BE2C (cell line): ENCODE results near the gene BCL2A1.

Source experiments
- DNase-seq: peaks from one replicate; pipeline ENCODE4 v3.0.0-alpha.2; 2020
- H3K27me3 ChIP-seq: fragments of 250-450 bp; sonication (Bioruptor Pico); 2 replicates; pipeline ENCODE4 v1.5.1; 2020; ENCODE audit warnings: mild to moderate bottlenecking
- H3K36me3 ChIP-seq: fragments of 250-450 bp; sonication (Bioruptor Pico); 2 replicates; pipeline ENCODE4 v1.5.1; 2020; ENCODE audit warnings: mild to moderate bottlenecking
- H3K4me1 ChIP-seq: fragments of 250-450 bp; sonication (Bioruptor Pico); 2 replicates; pipeline ENCODE4 v1.5.1; 2020
- H3K4me3 ChIP-seq: 2 replicates; pipeline ENCODE4 v1.5.1; 2011; ENCODE audit warnings: low read depth, low read length
- H3K9me3 ChIP-seq: fragments of 250-450 bp; sonication (Bioruptor Pico); 2 replicates; pipeline ENCODE4 v1.5.1; 2020
- TF ChIP-seq, protein P1 (sequence below): IDR thresholded peaks from 2 replicates; pipeline ENCODE4 v1.5.1; 2012; ENCODE audit warnings: mild to moderate bottlenecking, low read depth, low read length

The BCL2A1 gene

DNA sequence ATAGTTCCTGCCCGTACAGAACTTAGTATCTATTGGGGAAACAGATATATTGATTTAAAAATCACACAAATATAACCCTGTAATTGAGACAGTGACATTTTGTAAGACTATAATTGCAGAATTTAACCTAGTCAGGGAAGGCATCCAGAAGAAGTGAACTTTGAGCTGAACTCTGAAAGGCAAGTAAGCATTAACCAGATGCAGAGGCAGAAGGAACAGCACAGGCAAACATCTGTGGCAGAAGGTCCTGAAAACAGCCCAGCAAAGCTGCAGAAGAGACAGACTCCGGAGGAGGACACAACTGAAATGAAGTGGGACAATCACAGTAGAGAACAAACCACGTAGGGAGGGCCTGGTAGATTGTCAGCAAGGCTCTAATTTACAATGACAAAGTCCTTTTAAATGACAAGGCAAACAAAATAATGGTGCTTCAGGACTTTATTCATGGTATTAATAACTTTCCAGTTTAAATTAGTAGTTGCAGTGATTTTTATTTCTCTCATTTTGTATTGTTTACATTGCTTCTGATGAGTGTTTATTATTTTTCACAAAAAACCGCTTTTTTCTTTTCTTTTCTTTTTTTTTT lies 14.5 kb downstream of the BCL2A1 start:
- H3K4me1 ChIP-seq: peaks cover 6% of the 10 kb centered on the region; the same call in 1 of the 2 replicates
- no peak for DNase-seq
- no peak overlapping the region for H3K4me3 ChIP-seq
- no peaks in the 10 kb centered on the region for H3K27me3 ChIP-seq
- TF ChIP-seq, protein P1, sequence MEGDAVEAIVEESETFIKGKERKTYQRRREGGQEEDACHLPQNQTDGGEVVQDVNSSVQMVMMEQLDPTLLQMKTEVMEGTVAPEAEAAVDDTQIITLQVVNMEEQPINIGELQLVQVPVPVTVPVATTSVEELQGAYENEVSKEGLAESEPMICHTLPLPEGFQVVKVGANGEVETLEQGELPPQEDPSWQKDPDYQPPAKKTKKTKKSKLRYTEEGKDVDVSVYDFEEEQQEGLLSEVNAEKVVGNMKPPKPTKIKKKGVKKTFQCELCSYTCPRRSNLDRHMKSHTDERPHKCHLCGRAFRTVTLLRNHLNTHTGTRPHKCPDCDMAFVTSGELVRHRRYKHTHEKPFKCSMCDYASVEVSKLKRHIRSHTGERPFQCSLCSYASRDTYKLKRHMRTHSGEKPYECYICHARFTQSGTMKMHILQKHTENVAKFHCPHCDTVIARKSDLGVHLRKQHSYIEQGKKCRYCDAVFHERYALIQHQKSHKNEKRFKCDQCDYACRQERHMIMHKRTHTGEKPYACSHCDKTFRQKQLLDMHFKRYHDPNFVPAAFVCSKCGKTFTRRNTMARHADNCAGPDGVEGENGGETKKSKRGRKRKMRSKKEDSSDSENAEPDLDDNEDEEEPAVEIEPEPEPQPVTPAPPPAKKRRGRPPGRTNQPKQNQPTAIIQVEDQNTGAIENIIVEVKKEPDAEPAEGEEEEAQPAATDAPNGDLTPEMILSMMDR: no peak
- H3K9me3 ChIP-seq: no peaks in the 10 kb centered on the region
- no peaks in the 10 kb centered on the region for H3K36me3 ChIP-seq

DNA sequence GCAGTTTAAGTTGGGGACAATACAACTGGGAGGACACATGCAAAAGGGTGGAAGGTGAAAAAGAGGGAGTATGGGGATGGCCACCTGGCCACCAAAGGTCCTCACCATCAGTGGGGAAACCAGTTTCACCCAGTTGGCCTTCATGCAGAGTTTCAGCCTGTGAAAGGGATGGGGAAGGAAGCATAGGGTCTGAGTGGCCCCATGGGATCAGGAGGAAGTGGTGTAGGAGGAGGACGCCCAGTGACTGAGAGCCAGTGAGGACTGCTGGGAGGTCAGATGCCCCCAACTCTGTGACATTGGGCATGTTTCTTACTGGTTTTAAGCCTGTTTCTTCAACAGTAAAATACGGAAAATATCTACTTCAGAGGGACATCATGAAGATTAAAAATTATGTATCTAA lies 16.3 kb downstream of the BCL2A1 start:
- Histone ChIP-seq H3K4me3 (no peak overlapping the region), H3K27me3 (no peaks in the 10 kb centered on the region), H3K36me3 (no peaks in the 10 kb centered on the region), H3K4me1 (peaks cover 6% of the 10 kb centered on the region; the same call in 1 of the 2 replicates), H3K9me3 (no peaks in the 10 kb centered on the region)
- no peak for DNase-seq
- TF ChIP-seq, protein P1: no peak

DNA sequence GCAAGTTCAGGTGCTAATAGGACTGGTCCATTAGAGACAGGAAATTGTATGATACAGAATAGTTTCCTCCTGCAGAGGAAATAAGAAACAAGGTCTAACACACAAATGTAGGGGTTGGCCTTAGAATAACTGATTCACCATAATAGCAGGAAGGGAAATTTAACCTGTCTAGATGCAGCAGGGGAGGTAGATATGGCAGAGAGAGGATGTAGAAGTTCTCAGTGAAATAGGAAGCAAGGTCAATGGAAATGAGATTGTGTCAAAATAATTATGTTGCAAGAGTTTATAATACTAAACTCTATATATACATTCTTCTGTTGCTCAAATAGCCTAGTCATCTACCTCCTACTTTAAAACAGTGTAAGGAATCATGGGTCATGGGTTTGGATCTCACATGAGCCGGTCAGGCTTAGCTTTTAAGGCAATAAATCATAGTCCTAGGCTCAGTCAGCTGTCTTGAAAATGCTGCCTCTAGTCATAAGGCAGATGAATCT lies 17.0 kb downstream of the BCL2A1 start:
- H3K4me1 ChIP-seq: peaks cover 6% of the 10 kb centered on the region; the same call in 1 of the 2 replicates
- H3K27me3 ChIP-seq: no peaks in the 10 kb centered on the region
- H3K9me3 ChIP-seq: no peaks in the 10 kb centered on the region
- H3K4me3 ChIP-seq: no peak overlapping the region
- H3K36me3 ChIP-seq: no peaks in the 10 kb centered on the region
- DNase-seq: no peak
- TF ChIP-seq, protein P1: no peak

DNA sequence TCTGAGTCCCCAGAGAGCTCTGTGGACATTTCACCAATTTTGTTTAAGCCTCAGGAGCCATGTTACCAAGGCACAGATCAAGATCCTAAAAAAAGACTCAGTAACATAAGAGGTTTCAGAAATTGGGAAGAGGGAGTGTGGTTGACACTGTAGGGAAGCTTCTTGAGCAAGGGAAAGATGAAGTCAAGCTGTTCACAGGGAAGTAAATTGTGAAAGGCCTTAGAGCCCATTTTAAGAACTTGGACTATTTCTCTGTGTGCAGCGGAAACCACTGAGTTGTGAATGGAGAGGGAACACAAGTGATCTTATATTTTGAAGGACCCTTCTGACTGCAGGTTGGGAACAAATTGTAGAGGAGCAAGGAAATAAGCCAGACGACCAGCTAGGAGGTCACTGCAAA lies 18.7 kb downstream of the BCL2A1 start:
- TF ChIP-seq, protein P1: no peak
- Histone ChIP-seq H3K4me1 (0 out of 2 replicates have a peak, but pooled peaks cover under 1% of the 10 kb centered on the region), H3K36me3 (no peaks in the 10 kb centered on the region), H3K4me3 (no peak overlapping the region), H3K9me3 (no peaks in the 10 kb centered on the region), H3K27me3 (no peaks in the 10 kb centered on the region)
- no peak for DNase-seq

DNA sequence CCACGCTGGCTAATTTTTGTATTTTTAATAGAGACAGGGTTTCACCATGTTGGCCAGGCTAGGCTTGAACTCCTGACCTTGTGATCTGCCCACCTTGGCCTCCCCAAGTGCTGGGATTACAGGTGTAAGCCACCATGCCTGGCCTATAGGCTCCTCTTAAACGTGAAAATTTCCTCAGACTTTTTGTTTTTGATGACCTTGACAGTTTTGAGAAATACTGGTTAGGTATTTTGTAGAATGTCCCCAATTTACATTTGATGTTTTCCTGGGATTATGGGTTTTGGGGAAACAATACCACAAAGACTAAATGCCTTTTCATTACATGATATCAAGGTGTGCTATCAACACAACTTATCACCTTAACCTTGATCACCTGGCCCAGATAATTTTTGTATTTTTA lies 20.7 kb downstream of the BCL2A1 start:
- Histone ChIP-seq H3K36me3 (no peaks in the 10 kb centered on the region), H3K4me1 (no peaks in the 10 kb centered on the region), H3K27me3 (no peaks in the 10 kb centered on the region), H3K9me3 (no peaks in the 10 kb centered on the region), H3K4me3 (no peak overlapping the region)
- no peak for DNase-seq
- TF ChIP-seq, protein P1: no peak

GRCh38 chr15:79948761-79949160 lies 22.2 kb downstream of the BCL2A1 start:
- no peaks in the 10 kb centered on the region for H3K27me3 ChIP-seq
- no peak overlapping the region for H3K4me3 ChIP-seq
- H3K36me3 ChIP-seq: no peaks in the 10 kb centered on the region
- DNase-seq: no peak
- no peaks in the 10 kb centered on the region for H3K9me3 ChIP-seq
- no peaks in the 10 kb centered on the region for H3K4me1 ChIP-seq
- TF ChIP-seq, protein P1: no peak
